Measurements from ENCODE around the gene SDK2.
"Not testable (repeated sequence)": the region's sequence is repeated elsewhere in the genome, so short reads cannot be mapped to it uniquely, and the experiment has no call there.

Gene SDK2

GRCh38 chr17:73474370-73474988 lies 169.8 kb downstream of the SDK2 start:
- Histone ChIP-seq H3K27ac (replicated peaks) (no peak overlapping the region), H3K27me3 (ENCODE audit: insufficient read depth, poor library complexity, severe bottlenecking) (no peaks in the 10 kb centered on the region), H3K4me3 (replicated peaks; ENCODE audit: insufficient read depth, low read length) (no peak overlapping the region)
- peak; percentile 64; the same call in 1 of the 2 replicates for TF ChIP-seq POLR2AphosphoS5 (IDR thresholded peaks at IDR 0.05; ENCODE audit: low read depth)
- TF ChIP-seq SPI1 (IDR thresholded peaks at IDR 0.05; ENCODE audit: borderline replicate concordance, low read depth), result no peak
- TF ChIP-seq CTCF (IDR thresholded peaks at IDR 0.05; ENCODE audit: insufficient read depth, low read length), result no peak
- peak in 1 of 2 experiments; percentile 52 for DNase-seq (ENCODE audit: low read depth in 1 of 2, low spot score in 1 of 2)

GRCh38 chr17:73472715-73473114 lies 171.5 kb downstream of the SDK2 start:
- not testable (repeated sequence) for H3K4me3 ChIP-seq (replicated peaks; ENCODE audit: insufficient read depth, low read length); DNase-seq (ENCODE audit: low read depth in 1 of 2, low spot score in 1 of 2); H3K27ac ChIP-seq (replicated peaks); H3K27me3 ChIP-seq (ENCODE audit: insufficient read depth, poor library complexity, severe bottlenecking)

GRCh38 chr17:73471924-73472323 lies 172.3 kb downstream of the SDK2 start:
- no peak overlapping the region for H3K4me3 ChIP-seq (replicated peaks; ENCODE audit: insufficient read depth, low read length)
- H3K27me3 ChIP-seq (ENCODE audit: insufficient read depth, poor library complexity, severe bottlenecking), result no peaks in the 10 kb centered on the region
- TF ChIP-seq GABPA (IDR thresholded peaks at IDR 0.05; ENCODE audit: low read depth), result no peak
- TF ChIP-seq REST (IDR thresholded peaks at IDR 0.05; ENCODE audit: insufficient replicate concordance, low read depth), result no peak
- no peak for TF ChIP-seq SPI1 (IDR thresholded peaks at IDR 0.05; ENCODE audit: borderline replicate concordance, low read depth)
- TF ChIP-seq CTCF (IDR thresholded peaks at IDR 0.05; ENCODE audit: insufficient read depth, low read length), result no peak
- no peak for TF ChIP-seq POLR2AphosphoS5 (IDR thresholded peaks at IDR 0.05; ENCODE audit: low read depth)
- no peak for DNase-seq (ENCODE audit: low read depth in 1 of 2, low spot score in 1 of 2)
- H3K27ac ChIP-seq (replicated peaks), result no peak overlapping the region

GRCh38 chr17:73470316-73470826 lies 173.9 kb downstream of the SDK2 start:
- Histone ChIP-seq H3K27ac (replicated peaks) (no peak overlapping the region), H3K27me3 (ENCODE audit: insufficient read depth, poor library complexity, severe bottlenecking) (no peaks in the 10 kb centered on the region), H3K4me3 (replicated peaks; ENCODE audit: insufficient read depth, low read length) (no peak overlapping the region)
- TF ChIP-seq REST (IDR thresholded peaks at IDR 0.05; ENCODE audit: insufficient replicate concordance, low read depth), result no peak
- TF ChIP-seq POLR2AphosphoS5 (IDR thresholded peaks at IDR 0.05; ENCODE audit: low read depth), result no peak
- TF ChIP-seq GABPA (IDR thresholded peaks at IDR 0.05; ENCODE audit: low read depth), result no peak
- TF ChIP-seq SPI1 (IDR thresholded peaks at IDR 0.05; ENCODE audit: borderline replicate concordance, low read depth), result no peak
- TF ChIP-seq CTCF (IDR thresholded peaks at IDR 0.05; ENCODE audit: insufficient read depth, low read length), result no peak
- no peak for DNase-seq (ENCODE audit: low read depth in 1 of 2, low spot score in 1 of 2)
